GM21528 (cell line): ENCODE measurements around the gene SPATS2L.

ENCODE experiments used
- ATAC-seq: cut with Tn5 transposase; IDR thresholded peaks from one replicate; pipeline ENCODE4 v1.9.1; 2021; ENCODE audit warnings: mild to moderate bottlenecking, moderate library complexity; ENCODE audit not compliant: unreplicated experiment, low FRiP score

SPATS2L gene

DNA sequence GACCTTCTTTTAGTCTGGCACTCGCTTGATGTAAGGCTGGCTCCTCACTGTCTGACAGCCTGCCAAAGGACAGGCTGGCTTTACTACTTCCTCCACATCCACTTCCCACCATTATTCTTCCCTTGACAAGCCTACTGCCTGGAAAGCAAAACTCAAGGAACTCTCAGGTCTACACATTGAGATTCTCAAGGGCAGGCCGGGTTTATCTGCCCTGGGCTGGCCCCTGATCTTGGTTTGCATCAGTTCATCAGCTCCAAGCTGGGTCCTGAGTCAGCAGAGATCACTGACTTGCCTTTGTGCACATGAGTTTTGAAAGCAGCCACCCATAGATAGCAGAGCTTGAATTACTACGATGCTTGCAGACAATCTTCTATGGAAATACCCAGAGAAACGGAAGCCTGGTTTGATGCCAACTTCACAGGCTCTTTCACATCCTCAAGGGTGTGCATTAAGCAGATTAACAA, 149.5 kb downstream of the SPATS2L start:
- peak; percentile 40 for ATAC-seq

DNA sequence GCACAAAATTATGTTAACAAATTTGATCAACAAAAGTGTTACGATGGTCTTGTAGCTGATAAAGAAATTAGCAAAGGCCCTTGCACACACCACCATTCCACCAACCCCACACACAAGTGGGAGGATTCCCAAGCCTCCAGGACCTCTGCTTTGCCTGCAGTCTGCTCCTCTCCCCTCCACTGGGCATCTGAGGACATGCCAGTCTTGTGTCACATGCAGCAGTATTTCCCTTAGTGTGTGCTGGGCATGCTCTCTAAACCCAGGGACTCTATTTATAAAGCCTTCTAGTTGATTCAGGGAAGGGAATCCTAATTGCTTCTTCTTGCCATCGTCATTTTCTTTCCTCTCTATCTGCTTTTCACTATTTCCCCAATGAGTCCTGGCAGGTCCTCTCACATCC, 150.1 kb downstream of the SPATS2L start:
- ATAC-seq: no peak

DNA sequence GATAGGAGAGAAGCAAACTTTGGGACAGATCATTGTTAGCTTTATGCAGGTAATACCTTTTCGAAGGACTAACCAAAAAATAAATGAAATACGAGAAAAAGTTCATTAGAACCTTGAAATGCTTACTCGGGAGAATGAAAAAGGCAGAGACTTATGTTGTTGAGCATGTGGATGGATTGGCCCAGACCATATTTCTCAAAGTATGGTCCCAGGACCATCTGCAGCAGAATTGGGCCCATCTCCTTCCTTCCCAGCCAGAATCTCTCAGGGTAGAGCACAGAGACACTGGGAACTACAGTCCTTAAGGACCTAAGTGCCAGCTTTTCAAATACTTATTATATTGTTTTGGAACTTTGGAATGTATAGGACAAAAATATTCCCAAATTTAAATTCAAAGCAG, 152.6 kb downstream of the SPATS2L start:
- no peak for ATAC-seq

DNA sequence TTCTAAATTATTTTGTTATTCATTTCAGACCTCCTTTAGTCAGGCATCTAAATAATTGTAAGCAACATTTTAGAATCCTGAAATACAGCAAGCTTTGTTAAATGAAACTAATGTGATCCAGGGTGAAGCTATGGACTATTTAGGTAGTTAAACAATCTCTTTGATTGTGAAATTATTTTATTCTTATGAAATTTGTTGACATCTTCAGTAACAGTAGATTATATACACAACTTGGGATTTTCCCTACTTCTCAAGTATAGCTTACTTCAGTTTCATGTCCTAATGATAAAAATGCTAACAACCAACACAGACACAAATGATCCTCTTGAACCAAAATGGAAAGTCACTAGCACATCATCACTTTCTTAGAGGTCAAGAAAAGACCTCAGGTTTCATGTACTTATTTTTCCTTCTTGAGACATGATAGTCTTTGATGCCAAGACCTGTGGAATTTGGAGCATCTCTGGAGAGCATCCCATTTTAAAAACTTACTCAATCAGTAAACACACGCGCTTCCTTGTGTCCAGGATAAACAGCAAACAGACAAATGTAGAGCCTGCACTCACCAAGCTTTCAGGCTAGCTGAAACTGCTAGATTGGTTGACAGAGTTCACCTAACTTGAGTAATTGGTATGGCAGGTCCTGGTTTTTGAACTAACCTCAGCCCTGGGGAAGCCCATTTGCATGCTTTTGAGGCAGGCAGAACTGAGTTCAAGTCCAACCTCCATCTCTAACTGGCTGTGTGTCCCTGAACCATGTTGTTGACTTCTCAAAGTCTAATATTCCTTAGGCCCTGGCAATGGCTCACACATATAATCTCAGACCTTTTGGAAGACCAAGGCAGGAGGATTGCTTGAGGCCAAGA, 155.6 kb downstream of the SPATS2L start:
- ATAC-seq: no peak

GRCh38 chr2:200463452-200463851, 157.0 kb downstream of the SPATS2L start:
- no peak for ATAC-seq

DNA sequence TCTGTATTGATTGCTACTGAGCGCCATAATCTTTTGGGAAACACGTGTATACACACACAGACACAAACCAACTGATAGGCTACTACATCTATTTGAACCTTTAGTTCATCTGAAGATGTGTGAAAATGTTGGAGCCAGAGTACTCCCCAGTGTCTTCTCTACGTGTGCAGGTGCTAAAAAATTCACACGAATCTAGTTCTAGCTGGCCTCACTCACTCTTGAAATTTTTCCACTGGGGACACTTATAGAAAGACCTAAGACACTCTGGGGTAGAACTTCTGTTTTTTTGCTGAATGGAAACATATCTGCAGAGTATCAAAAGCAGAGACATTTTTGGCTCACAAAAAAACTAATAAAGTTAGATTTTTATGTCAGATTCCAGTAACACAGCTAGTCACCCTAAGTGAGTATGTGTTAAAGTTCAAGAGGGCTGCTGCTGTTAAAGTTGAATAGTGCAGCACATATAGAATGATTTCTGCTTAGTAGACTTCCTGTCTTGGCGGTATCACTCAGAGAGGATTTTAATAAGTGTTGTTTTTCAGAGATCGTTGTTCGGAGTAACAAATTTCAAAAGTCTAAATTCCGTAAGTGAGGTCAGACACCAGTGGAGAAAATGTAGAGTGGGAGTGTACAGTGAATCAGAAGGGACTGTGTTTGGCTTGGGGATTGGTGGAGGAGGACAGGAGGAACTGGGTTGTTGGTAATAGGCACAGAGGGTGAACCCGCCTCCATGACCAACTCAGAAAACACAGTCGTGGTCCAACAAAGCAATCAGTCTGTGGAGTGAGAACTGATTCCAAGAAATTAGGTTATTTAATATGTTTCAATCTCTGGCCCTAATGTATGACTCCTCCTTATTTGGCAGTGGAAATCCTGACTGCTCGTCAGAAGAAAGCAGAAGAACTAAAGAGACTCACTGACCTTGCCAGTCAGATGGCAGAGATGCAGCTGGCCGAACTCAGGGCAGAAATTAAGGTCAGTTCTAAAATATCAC, 160.2 kb downstream of the SPATS2L start:
- ATAC-seq: peak; percentile 30

- ATAC-seq: no peak
Observed at GRCh38 chr2:200467806-200468681, 161.6 kb downstream of the SPATS2L start.

DNA sequence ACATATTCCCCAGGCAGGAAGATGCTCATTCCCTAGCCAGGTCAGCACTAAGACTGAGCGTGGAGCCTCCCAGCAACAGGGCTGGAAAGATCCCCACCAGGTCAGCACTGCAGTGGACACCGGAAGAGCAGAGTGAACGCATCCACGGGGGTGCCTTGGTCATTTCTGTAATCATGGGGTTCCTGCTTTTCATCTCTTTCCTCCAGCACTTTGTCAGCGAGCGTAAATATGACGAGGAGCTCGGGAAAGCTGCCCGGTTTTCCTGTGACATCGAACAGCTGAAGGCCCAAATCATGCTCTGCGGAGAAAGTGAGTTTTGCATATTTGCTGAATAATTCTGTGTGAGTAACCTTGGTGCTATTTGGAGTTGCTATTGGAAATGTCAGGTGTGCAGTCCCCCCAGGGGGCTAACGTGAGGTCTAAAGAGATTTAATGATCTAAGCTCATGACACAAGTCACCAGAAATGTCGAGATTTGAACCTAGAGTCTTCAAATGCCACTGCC, 163.3 kb downstream of the SPATS2L start:
- no peak for ATAC-seq

GRCh38 chr2:200470230-200470629, 163.7 kb downstream of the SPATS2L start:
- no peak for ATAC-seq

DNA sequence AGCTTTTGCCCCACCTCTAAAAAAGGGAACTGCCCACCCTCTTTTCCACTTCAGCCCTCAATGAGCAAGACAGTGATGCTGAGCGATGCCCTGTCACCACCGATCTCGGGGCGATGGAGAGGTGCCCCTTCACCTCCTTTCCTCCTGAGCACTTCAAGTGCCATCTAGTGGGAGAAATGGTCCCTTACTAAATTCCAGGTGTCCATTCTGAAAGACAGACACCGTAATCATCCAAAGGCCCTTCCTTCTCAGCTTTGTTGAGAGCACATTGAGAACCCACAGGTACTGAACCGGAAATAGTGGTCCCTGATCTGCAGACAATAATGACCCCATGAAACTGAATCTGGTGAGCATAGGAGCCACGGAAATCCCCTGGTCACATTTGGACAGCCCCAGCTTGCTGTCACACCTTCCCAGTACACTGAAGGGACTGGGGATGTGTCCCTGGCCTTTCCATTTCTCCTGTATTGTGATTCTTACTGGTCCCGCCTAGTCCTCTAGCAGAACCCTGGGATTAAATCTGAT, 164.9 kb downstream of the SPATS2L start:
- ATAC-seq: peak; percentile 79

DNA sequence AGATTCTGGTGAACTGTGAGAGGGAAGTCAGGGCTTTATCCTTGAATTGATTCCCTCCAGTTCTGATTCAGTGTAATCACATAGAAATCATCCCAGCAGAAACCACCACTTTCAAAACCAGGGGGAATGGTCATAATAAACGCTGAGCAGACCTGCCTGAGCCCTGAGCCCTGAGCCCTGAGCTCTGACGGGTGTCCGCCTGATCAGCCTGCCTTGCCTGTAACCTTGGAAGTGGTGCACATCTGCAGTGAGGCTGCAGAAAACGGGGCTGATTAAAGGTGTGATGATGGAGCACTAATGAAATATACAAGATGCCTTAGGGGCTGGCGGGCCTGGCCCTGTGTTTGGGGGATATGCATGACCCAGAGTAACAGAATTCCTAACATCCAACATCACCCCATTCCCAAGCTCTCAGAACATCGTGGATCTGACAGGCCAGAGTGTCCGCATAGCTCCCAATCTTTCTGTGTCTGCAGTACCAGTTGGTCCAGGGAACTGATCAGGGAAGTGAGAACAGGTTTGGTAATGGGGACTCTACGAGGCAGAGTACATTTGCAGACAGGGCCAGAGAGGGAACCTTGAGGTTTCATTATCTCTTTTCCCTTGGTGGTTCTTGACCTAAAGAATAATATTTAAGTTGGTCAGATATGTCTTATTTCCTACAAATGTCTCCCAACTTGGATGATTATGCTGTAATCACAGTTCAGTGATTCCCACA, 165.6 kb downstream of the SPATS2L start:
- peak; percentile 15 for ATAC-seq

GRCh38 chr2:200472853-200473464, 166.5 kb downstream of the SPATS2L start:
- no peak for ATAC-seq

DNA sequence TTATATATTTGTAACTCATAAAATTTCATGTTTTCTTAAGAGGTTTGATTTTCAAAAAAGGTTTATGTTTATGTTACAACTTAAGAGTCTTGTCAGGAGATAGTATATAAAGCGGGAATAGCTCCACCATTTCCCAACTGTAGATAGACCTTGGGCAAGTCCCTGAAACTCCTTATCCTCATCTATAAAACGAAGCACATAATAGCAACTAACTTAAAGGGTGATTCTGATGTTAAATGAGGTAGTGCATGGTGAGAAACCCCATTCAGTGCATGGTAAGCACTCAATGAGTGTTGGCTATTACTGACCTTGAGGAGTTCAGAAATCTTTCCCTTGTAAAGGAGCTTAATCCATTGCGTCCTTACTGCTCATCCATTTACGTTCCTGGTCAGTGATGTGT, 169.3 kb downstream of the SPATS2L start:
- ATAC-seq: no peak

- ATAC-seq: no peak
Observed at GRCh38 chr2:200476836-200477235, 170.3 kb downstream of the SPATS2L start.

GRCh38 chr2:200477667-200478131, 171.2 kb downstream of the SPATS2L start:
- ATAC-seq: no peak

- no peak for ATAC-seq
Observed at GRCh38 chr2:200479692-200480265, 173.3 kb downstream of the SPATS2L start.

- ATAC-seq: no peak
Observed at GRCh38 chr2:200482194-200482593, 175.7 kb downstream of the SPATS2L start.

DNA sequence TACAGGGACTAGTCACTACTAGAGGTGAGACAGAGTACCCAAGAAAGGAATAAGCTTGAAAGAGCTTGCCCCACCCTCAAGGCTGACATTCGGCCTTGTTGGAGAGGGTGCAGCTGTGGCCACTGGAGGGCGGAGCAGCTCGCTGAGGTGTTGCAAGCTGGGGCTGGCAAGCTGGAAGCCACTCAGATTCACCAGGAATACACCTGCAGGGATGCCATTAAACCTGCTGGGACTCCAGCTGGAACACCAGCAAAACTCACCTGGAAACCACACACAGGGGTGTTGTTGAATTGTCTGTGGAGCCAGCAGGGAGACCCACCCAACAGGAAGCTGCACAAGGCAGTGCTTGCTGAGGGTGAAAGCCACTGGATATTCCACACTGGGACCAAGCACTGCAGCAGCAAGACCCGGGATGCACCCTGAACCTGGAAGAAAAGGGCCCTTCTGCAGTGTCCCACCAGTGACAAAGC, 177.3 kb downstream of the SPATS2L start:
- peak; percentile 52 for ATAC-seq
